Ascending aorta (tissue), 2 donors: ENCODE measurements around the gene ZCCHC14. TPM values are rescaled to one million over a fixed set of nuclear protein-coding genes. Genes with fewer than 3 reads are reported as not detected.

Experiments used
- DNase-seq, 2 donors: peaks; one replicate each; pipeline ENCODE4 v3.0.0-alpha.2; 2019; ENCODE audit warnings: low spot score in 2 of 2
- H3K27ac ChIP-seq, 2 donors: fragments of 200-600 bp; sonication (generic); one replicate each; pipeline ENCODE4 v1.5.1; 2016 to 2017; ENCODE audit warnings: mild to moderate bottlenecking in 1 of 2
- H3K27me3 ChIP-seq: fragments of 200-600 bp; sonication (generic); one replicate; pipeline ENCODE4 v1.5.1; 2017
- H3K36me3 ChIP-seq, 2 donors: fragments of 200-600 bp; sonication (generic); one replicate each; pipeline ENCODE4 v1.5.1; 2016
- H3K4me1 ChIP-seq, 2 donors: fragments of 200-600 bp; sonication (generic); one replicate each; pipeline ENCODE4 v1.5.1; 2016 to 2017; ENCODE audit warnings: mild to moderate bottlenecking in 1 of 2
- H3K4me3 ChIP-seq, 2 donors: fragments of 200-600 bp; sonication (generic); one replicate each; pipeline ENCODE4 v1.5.1; 2016 to 2017; ENCODE audit warnings: mild to moderate bottlenecking in 1 of 2
- H3K9me3 ChIP-seq, 2 donors: fragments of 200-600 bp; sonication (generic); one replicate each; pipeline ENCODE4 v1.5.1; 2016
- CTCF ChIP-seq, 3 experiments: fragments of 200-600 bp in 2 of 3; fragments of 450-650 bp in 1 of 3; sonication (generic) in 2 of 3; IDR thresholded peaks; one replicate each; pipeline ENCODE4 v1.5.1; 2016 to 2019; ENCODE audit warnings: antibody characterized with exemption in 3 of 3, mild to moderate bottlenecking in 1 of 3, moderate library complexity in 1 of 3
- intact Hi-C: fragments of 100-400 bp; cut with DNase I; formaldehyde crosslinking; loops from one replicate; pipeline ENCODE4 v1.15.1; 2023
- total RNA-seq: library from RNA; depleted of rRNA; stranded (reverse); fragments of >200 nt; gene quantifications from one replicate; pipeline ENCODE4 v1.1.0, GENCODE V29; 2016

ZCCHC14 gene
- total RNA-seq, 1 donor from 2014 or later = 131 TPM

- Histone ChIP-seq H3K4me1 (peaks cover 0 to 21% of the 10 kb centered on the region in 2 donors), H3K9me3 (no peaks in the 10 kb centered on the region), H3K27ac (no peak overlapping the region), H3K4me3 (no peak overlapping the region), H3K27me3 (no peaks in the 10 kb centered on the region), H3K36me3 (no peaks in the 10 kb centered on the region)
- intact Hi-C loops = no loop called here
- TF ChIP-seq CTCF (IDR thresholded peaks at IDR 0.05) = no peak
- no peak for DNase-seq
Measured at GRCh38 chr16:87374313-87374712, 118.5 kb downstream of the ZCCHC14 start.

GRCh38 chr16:87372305-87372704, 120.5 kb downstream of the ZCCHC14 start:
- TF ChIP-seq CTCF (IDR thresholded peaks at IDR 0.05) = no peak
- H3K27ac ChIP-seq = no peak overlapping the region
- no peaks in the 10 kb centered on the region for H3K36me3 ChIP-seq
- H3K27me3 ChIP-seq = no peaks in the 10 kb centered on the region
- no peaks in the 10 kb centered on the region for H3K9me3 ChIP-seq
- DNase-seq = no peak
- no peak overlapping the region for H3K4me3 ChIP-seq
- H3K4me1 ChIP-seq = peaks cover 0 to 17% of the 10 kb centered on the region in 2 donors
- intact Hi-C loops = no loop called here

DNA sequence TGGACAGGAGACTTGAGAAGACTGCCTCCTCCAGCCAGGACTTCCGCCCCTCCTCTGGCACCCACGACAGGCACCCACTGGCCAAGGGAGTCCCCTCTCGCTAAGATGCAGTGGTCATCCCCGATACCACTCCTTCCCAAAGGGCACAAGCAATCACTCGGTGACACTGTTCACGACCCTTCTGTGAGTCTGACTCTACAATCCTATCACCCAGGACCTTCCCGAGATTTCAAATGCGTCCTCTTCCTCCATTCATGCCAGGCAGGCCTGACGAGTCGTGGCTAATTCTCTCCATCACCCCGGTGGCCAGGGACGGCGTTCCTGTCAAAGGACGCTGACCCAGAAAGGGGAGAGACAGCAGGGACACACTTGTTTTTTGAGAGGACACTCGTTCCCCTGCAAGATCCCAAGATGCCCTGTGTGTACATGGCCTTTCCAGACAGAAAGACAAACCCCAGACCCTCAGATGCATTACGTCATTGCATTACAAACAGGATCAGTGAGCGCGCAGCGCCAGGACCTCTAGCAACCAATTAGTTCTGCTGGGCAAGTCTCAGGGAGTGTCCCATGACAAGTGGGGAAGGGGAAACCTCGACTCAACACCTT, 121.5 kb downstream of the ZCCHC14 start:
- H3K27ac ChIP-seq = no peak overlapping the region
- intact Hi-C loops = no loop called here

DNA sequence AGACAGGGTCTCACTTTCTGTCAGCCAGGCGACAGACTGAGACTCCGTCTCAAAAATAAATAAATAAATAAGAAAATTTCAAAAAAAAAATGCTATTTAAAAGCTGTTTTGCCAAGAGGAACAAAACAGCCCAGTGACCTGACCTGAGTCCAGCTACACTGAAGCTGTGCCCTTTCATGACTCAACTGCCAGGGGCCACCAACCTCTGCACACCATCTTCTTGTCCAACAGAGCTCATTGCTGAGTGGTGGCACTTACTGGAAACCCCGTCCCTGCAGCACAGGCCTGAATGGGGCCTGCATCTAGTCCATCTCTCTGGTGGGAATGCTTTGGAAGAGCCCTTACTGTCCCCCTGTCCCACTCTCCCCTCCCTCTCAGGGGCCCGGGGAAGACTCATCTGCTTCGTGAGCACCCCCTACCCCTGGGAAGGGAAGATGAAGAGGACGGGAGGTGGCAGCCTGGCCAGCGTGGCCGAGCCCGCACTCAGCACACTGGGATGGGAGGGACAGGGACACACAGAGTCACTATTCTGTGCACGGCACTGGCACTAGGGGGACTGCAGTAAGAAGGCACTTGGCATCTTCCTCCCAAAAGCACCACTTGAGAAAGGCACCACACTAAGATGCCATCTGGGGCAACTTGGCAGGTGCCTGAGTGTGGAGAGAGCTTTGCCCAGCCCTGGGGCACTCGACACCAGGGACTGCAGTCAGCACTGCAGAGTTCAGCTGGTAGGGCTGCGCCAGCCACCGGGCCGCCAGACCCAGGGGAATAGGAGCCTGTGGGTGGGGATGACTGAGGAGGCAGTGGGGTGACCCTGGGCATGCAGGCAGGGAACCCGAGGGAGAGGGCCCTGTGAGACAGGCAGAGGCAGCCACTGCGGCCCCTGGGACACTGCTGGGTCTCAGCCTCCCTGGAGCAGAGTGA, 122.8 kb downstream of the ZCCHC14 start:
- H3K9me3 ChIP-seq = no peaks in the 10 kb centered on the region
- intact Hi-C loops = no loop called here
- H3K36me3 ChIP-seq = peaks cover 5 to 11% of the 10 kb centered on the region in 2 donors
- H3K27ac ChIP-seq = no peak overlapping the region
- peaks cover 0 to 4% of the 10 kb centered on the region in 2 donors for H3K4me1 ChIP-seq
- no peak overlapping the region for H3K4me3 ChIP-seq
- no peak for DNase-seq
- TF ChIP-seq CTCF (IDR thresholded peaks at IDR 0.05) = no peak
- no peaks in the 10 kb centered on the region for H3K27me3 ChIP-seq

More for the DNA sequence above, 121.5 kb downstream of the ZCCHC14 start:
- H3K36me3 ChIP-seq = peaks cover 0 to under 1% of the 10 kb centered on the region in 2 donors
- no peaks in the 10 kb centered on the region for H3K27me3 ChIP-seq
- no peak for TF ChIP-seq CTCF (IDR thresholded peaks at IDR 0.05)
- peaks cover 0 to 17% of the 10 kb centered on the region in 2 donors for H3K4me1 ChIP-seq
- H3K9me3 ChIP-seq = no peaks in the 10 kb centered on the region
- DNase-seq = no peak
- no peak overlapping the region for H3K4me3 ChIP-seq

- no peak overlapping the region for H3K27ac ChIP-seq
- no peaks in the 10 kb centered on the region for H3K27me3 ChIP-seq
- intact Hi-C loops = no loop called here
- TF ChIP-seq CTCF (IDR thresholded peaks at IDR 0.05) = no peak
- no peaks in the 10 kb centered on the region for H3K9me3 ChIP-seq
- peaks cover 0 to 5% of the 10 kb centered on the region in 2 donors for H3K4me1 ChIP-seq
- no peak for DNase-seq
- H3K4me3 ChIP-seq = no peak overlapping the region
- peaks cover 5 to 11% of the 10 kb centered on the region in 2 donors for H3K36me3 ChIP-seq
Measured at GRCh38 chr16:87369117-87369765, 123.6 kb downstream of the ZCCHC14 start.
